ENCODE data around the gene KCNT2. TPM values are rescaled to one million over a fixed set of nuclear protein-coding genes. Genes with fewer than 3 reads are reported as not detected.

KCNT2 gene
- total RNA-seq, result 18.0 TPM

DNA sequence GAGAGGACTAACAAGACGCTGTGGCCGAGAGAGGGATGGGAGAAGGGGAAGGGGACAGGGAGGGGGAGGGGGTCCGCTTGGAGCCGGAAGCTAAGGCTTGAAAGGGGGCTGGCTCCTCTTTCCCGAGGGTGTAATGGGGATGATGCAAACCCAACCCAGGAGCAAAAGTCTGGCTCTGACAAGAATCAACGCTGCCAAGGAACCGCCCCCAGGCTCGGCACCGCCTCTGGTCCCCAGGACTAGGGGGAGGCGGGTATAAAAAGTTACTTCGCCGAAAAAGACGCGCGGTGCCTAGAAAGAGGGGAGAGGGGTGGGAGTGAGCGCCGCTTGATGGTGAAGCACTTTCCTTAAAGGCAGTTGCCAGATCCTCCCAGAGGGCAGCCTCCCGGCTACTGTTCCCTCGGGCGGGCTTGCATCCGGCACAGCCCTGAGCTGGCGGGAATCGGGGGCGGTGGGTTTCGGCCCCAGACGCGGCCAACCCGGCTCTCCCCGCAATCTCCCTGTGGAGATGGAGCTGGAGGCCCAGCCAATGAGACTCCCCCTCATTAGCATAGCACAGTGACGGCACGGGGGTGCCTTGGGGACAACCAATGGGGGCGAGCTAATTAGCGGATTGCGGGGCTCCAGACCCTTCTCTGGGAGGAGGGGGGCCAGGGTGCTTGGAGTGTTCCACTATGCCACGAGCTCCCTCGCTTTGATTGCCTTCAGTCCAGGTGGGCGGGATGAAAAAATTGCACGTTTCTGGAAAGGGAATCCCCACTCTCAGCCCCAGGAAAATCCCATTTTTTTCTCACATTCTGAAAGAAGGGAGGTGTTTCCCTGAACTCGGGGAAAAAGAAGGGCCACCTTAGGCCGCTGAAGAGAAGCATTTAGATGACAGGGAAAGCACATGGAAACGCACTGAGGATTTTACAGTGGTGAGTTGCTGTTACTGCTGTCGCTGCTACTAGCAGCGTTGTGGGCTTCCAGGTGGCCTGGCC is at the start of gene KCNT2:
Gene KCNT2 (minus strand): TSS at position 51 of the 980 bp plus-strand sequence. CDS start 131 bp downstream, outside the sequence.

DNA sequence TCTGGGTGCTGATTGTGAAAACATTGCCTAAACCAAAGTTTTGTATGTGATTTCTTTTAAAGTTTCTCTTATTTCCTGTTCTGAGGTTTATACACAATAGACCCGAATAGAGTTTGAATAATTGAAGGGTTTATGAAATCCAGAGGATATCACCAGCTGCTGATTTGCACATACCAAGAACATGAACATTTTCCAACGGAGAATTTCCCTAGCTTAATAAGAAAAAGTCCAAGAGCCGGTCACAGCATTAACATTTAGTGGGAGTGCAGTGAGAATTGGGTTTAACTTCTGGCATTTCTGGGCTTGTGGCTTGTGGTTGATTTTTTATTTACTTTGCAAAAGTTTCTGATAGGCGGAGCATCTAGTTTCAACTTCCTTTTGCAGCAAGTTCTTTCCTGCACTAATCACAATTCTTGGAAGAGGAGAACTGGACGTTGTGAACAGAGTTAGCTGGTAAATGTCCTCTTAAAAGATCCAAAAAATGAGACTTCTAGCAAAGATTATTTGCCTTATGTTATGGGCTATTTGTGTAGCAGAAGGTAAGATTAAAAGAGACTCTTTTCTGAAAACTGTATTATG is 43.5 kb upstream of the KCNT2 start, which contains the start of gene CFH:
Gene CFH (plus strand): TSS at position 407 of the 579 bp plus-strand sequence. CDS start 75 bp downstream, at position 482.

Other genes starting within 250 kb of the KCNT2 start
- 98.1 TPM for gene CFH, start 43.6 kb upstream of the KCNT2 start, total RNA-seq
- gene CFHR3, start 166.4 kb upstream of the KCNT2 start, total RNA-seq, result 0.22 TPM
- gene CFHR1, start 211.3 kb upstream of the KCNT2 start, total RNA-seq, result not detected